Epithelial cell of proximal tubule (primary cell): ENCODE data around the gene FBXO21. TPM values are rescaled to one million over a fixed set of nuclear protein-coding genes. Genes with fewer than 3 reads are reported as not detected.
"Not testable (repeated sequence)": the region's sequence is repeated elsewhere in the genome, so short reads cannot be mapped to it uniquely, and the experiment has no call there.

ENCODE experiments used
- DNase-seq: peaks from one replicate; pipeline ENCODE4 v3.0.0-alpha.2; 2011; ENCODE audit warnings: low read depth
- H3K4me3 ChIP-seq: 2 replicates; pipeline ENCODE4 v1.5.1; 2011; ENCODE audit warnings: low read depth, mild to moderate bottlenecking, low read length
- total RNA-seq: library from RNA; depleted of rRNA; stranded (reverse); fragments of >200 nt; gene quantifications from 2 replicates; pipeline ENCODE4 v1.2.3, GENCODE V29; 2015
- TF ChIP-seq, protein P1 (sequence below): conservative IDR thresholded peaks from 2 replicates; pipeline ENCODE4 v1.5.1; 2012; ENCODE audit warnings: low read depth, mild to moderate bottlenecking, low read length

FBXO21 gene
- total RNA-seq, 1 donor from 2014 or later = 35.7 TPM

DNA sequence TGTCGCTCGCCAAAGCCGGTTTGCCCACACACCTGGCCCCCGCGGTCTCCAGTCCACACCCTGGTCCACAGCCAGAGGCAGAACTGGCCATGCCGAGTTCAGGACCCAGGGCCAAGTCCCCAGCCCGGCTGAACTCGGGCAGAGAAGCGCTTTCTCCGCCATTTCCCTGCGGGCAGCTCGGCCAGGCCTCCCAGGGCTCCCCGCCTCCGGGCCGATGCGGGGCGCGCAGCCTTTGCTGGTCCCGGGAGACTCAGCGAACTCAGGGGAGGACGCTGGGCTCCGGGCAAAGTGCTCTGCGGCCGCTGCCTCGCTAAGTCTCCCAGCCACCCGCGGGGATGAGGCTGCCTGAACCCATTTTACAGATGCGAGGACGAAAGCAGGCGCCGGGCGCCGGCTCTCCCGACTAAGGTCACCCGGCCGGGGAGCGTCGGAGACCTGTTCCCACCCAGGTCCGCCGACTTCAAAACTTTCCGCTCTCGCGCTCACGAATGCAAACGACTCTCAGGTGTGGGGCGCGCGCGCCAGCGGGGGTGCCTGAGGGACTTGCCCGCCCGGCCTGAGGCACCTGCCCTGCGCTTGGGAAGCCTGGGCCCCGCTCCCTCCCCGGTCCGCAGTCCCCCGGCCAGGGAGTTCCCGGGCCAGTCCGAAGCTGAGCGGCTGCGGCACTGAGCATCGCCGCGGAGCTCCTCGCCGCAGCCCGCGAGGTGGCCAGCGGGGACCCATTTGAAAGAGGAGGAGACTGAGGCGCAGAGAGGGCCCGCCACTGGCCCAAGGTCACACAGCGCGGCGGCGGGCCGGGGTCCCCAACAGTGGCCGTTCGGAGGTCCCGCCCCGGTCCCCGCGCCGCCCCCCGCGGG, 91.7 kb downstream of the FBXO21 start:
- TF ChIP-seq, protein P1, sequence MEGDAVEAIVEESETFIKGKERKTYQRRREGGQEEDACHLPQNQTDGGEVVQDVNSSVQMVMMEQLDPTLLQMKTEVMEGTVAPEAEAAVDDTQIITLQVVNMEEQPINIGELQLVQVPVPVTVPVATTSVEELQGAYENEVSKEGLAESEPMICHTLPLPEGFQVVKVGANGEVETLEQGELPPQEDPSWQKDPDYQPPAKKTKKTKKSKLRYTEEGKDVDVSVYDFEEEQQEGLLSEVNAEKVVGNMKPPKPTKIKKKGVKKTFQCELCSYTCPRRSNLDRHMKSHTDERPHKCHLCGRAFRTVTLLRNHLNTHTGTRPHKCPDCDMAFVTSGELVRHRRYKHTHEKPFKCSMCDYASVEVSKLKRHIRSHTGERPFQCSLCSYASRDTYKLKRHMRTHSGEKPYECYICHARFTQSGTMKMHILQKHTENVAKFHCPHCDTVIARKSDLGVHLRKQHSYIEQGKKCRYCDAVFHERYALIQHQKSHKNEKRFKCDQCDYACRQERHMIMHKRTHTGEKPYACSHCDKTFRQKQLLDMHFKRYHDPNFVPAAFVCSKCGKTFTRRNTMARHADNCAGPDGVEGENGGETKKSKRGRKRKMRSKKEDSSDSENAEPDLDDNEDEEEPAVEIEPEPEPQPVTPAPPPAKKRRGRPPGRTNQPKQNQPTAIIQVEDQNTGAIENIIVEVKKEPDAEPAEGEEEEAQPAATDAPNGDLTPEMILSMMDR = no peak
- DNase-seq = no peak
- H3K4me3 ChIP-seq = peak overlapping the region; percentile 75

DNA sequence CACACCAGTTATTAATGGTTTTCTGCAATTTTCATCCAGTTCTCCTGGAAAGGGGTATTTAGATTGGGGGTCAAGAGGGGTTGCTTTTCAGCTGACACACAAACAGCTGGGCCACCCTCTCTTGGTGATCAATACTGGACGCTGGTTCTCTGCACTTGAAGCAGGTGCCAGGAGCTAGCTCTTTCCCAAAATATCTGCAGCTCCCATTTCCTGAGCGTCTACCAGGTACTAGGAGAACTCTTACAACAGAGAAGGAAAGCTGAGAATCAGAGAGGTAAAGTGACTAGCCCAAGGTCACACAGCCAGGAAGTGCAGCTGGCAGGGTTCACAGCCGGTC, 92.3 kb downstream of the FBXO21 start:
- no peak for DNase-seq
- TF ChIP-seq, protein P1 = no peak
- peak overlapping the region; percentile 75 for H3K4me3 ChIP-seq

DNA sequence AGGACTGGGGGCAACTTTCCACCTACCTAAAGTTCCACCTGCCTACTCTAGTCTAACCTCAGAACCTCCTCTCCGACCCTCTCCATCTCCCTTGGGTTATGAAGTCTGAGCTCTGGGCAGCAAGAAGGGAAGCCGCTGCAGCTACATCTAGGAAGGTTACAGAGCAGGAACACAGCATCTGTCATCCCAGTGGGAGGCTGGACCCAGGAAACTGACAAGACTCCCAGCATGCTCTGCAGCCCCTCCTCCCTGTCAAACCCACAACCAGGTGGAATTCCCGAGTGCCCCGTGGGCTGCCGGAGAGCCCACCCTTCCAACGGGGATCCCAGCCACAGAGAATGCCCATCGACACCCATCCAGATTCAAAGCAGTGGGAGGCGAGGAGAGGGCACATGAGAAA, 93.1 kb downstream of the FBXO21 start:
- TF ChIP-seq, protein P1 = no peak
- peak overlapping the region; percentile 23 for H3K4me3 ChIP-seq
- DNase-seq = no peak

DNA sequence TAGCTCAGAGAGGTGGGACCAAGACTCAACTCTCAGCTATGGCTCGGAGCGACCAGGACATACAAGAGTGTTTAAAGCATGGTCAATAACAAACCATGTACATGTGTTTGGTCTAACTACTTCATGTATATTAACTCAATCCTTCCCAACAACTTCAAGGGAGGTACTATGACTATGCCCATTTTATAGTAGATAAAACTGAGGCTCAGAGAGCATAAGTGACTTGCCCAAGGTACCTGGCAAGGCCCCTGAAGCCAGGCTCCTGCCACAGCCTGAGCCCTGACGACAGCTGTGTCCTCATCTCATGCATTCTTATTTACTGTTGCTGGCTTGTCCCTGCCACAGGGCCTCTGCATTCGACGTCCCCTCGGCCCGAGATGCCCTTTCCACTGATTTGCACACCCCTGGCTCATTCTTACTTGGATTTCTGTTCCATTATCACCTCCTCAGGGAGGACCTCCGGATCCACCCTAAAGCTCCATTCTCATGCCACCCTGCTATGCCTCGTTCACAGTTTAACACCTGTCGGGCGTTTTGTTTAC, 93.7 kb downstream of the FBXO21 start:
- no peak overlapping the region for H3K4me3 ChIP-seq
- TF ChIP-seq, protein P1 = no peak
- no peak for DNase-seq

DNA sequence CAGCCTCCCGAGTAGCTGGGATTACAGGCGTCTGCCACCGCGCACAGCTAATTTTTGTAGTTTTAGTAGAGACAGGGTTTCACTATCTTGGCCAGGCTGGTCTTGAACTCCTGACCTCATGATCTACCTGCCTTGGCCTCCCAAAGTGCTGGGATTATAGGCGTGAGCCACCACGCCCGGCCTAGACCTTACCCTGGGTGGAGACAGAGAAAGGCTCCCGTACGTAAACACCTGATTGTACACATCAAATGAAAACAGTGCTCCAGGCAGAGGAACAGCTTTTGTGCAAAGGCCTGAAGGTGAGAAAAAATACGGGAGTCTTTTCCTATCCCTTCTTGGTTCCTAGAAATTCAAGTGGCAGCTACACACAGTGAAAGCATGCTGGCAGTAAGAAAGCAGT, 95.1 kb downstream of the FBXO21 start:
- not testable (repeated sequence) for H3K4me3 ChIP-seq

DNA sequence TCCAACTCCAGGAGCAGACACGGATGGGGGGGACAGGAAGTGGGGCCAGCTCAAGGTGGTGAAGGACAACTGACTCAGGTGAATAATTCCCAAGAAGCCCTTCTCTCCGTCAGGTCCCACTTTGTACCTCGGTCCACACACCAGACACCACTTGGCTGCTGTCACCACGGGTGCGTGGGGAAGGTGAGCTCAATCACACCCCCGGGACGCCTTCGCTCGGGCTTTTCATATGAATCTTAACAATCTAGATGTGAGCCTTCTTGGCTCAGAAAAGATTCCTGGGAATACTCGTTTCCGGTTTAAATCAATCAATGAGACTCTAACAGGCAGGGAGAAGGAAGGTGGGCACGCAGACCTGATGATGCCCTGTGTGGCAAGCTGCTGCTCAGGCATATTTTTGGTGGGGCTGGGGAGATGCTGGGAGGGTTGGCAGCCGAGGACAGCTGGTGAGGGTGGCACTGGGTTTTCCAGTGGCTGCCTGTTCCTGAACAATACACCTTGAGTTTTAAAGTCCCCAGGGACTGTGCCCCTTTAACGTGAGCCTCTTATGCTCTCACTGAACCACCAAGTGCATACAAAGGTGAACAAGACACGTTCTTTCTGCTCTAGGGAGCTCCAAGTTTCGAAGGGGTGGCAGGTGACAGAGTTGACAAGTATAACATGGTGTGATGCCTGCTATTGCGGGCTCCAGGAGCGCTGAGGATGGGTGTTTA, 96.2 kb downstream of the FBXO21 start:
- TF ChIP-seq, protein P1 = no peak
- H3K4me3 ChIP-seq = no peak overlapping the region
- no peak for DNase-seq

More for the DNA sequence above, 95.1 kb downstream of the FBXO21 start:
- DNase-seq = not testable (repeated sequence)

DNA sequence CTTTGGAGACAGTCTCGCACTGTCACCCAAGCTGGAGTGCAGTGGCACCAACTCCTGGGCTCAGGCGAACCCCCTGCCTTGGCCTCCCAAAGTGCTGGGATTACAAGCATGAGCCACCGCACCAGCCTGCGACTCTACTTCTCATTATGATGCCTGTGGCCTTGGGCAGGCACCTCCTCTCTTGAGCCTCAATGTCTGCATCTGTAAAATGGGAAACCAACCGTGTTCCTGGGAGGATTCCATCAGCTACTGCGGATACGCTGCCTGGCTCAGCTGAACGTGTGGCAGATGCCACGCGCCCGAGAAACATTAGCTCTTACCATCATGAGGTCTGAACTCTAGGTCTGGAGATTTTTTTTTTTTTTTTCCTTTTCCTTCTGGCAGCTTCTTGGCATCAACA, 96.8 kb downstream of the FBXO21 start:
- no peak for DNase-seq
- no peak overlapping the region for H3K4me3 ChIP-seq
- TF ChIP-seq, protein P1 = no peak
